ENCODE results near the gene APOM. TPM values are rescaled to one million over a fixed set of nuclear protein-coding genes. Genes with fewer than 3 reads are reported as not detected.

Gene APOM
- total RNA-seq, 1 experiment from 2014 or later, result 5.0 TPM

GRCh38 chr6:31658158-31658688 is 2.5 kb downstream of the APOM start:
- peaks cover 39% of the 10 kb centered on the region for H3K4me1 Mint-ChIP-seq (ENCODE audit: insufficient read depth, unreplicated experiment)
- POLR2A ChIA-PET, result interaction anchor here (0.6 to 1.1 kb wide), 5 partner anchors 45 to 1655 kb away, joined by 3 to 6 read pairs (median 3); partner anchors contain the start of genes ABHD16A, HSPA1A and HSPA1L
- peaks cover 46% of the 10 kb centered on the region for H3K36me3 Mint-ChIP-seq (ENCODE audit: insufficient read depth, unreplicated experiment)
- no peak for TF ChIP-seq CTCF (IDR thresholded peaks at IDR 0.05; ENCODE audit: unreplicated experiment)
- H3K9me3 Mint-ChIP-seq (ENCODE audit: unreplicated experiment), result no peaks in the 10 kb centered on the region
- no peaks in the 10 kb centered on the region for H3K27me3 Mint-ChIP-seq (ENCODE audit: insufficient read depth, unreplicated experiment)
- peak overlapping the region; percentile 89 for H3K4me3 Mint-ChIP-seq (ENCODE audit: unreplicated experiment)
- CTCF ChIA-PET, result interaction anchor here (1.0 kb wide), 1 partner anchor 132 kb away, joined by 4 read pairs; no protein-coding TSS in a partner anchor
- intact Hi-C loops (cut with micrococcal nuclease), result no loop called here
- DNase-seq (ENCODE audit: unreplicated experiment), result no peak
- BruUV-seq (replicated peaks), result no TSS peak
- no peak overlapping the region for H3K27ac Mint-ChIP-seq (ENCODE audit: low read depth, unreplicated experiment)

- Mint-ChIP-seq H3K27me3 (ENCODE audit: insufficient read depth, unreplicated experiment) (no peaks in the 10 kb centered on the region), H3K36me3 (ENCODE audit: insufficient read depth, unreplicated experiment) (peaks cover 54% of the 10 kb centered on the region), H3K4me3 (ENCODE audit: unreplicated experiment) (peak overlapping the region; percentile 89), H3K9me3 (ENCODE audit: unreplicated experiment) (no peaks in the 10 kb centered on the region), H3K27ac (ENCODE audit: low read depth, unreplicated experiment) (no peak overlapping the region), H3K4me1 (ENCODE audit: insufficient read depth, unreplicated experiment) (peaks cover 48% of the 10 kb centered on the region)
- intact Hi-C loops (cut with micrococcal nuclease), result no loop called here
- no peak for TF ChIP-seq CTCF (IDR thresholded peaks at IDR 0.05; ENCODE audit: unreplicated experiment)
- no TSS peak for BruUV-seq (replicated peaks)
- DNase-seq (ENCODE audit: unreplicated experiment), result no peak
- ChIA-PET POLR2A (interaction anchor here (0.7 to 2.8 kb wide), 5 partner anchors 37 to 178 kb away, joined by 3 to 21 read pairs (median 8); partner anchors contain the start of genes DDX39B and PRRC2A), CTCF (interaction anchor here (1.0 kb wide), 1 partner anchor 113 kb away, joined by 4 read pairs; the partner anchor contains the start of gene ATP6V1G2)
These were observed 3.4 kb downstream of the APOM start for GRCh38 chr6:31658983-31659648.

GRCh38 chr6:31659649-31660380 is 4.1 kb downstream of the APOM start:
- ChIA-PET CTCF (interaction anchor here (0.9 to 1.1 kb wide), 3 partner anchors 43 to 113 kb away, joined by 3 to 4 read pairs (median 3); partner anchors contain the start of genes ABHD16A and ATP6V1G2), POLR2A (interaction anchor here (0.6 to 7.9 kb wide), 19 partner anchors 8 to 1312 kb away, joined by 3 to 263 read pairs (median 5); partner anchors contain the start of genes ABHD16A, APOM, ATP6V1G2 and BAG6)
- no peak for TF ChIP-seq CTCF (IDR thresholded peaks at IDR 0.05; ENCODE audit: unreplicated experiment)
- peaks cover 55% of the 10 kb centered on the region for H3K4me1 Mint-ChIP-seq (ENCODE audit: insufficient read depth, unreplicated experiment)
- intact Hi-C loops (cut with micrococcal nuclease), result loop anchor here (1.0 to 5.0 kb wide), 2 partner anchors 8 to 38 kb away; partner anchors contain the start of genes BAG6 and PRRC2A
- peak; percentile 32 for DNase-seq (ENCODE audit: unreplicated experiment)
- H3K27ac Mint-ChIP-seq (ENCODE audit: low read depth, unreplicated experiment), result peak overlapping the region; percentile 64
- TSS peak; percentile 23 for BruUV-seq (replicated peaks)
- H3K4me3 Mint-ChIP-seq (ENCODE audit: unreplicated experiment), result peak overlapping the region; percentile 89
- peaks cover 58% of the 10 kb centered on the region for H3K36me3 Mint-ChIP-seq (ENCODE audit: insufficient read depth, unreplicated experiment)
- H3K9me3 Mint-ChIP-seq (ENCODE audit: unreplicated experiment), result no peaks in the 10 kb centered on the region
- H3K27me3 Mint-ChIP-seq (ENCODE audit: insufficient read depth, unreplicated experiment), result no peaks in the 10 kb centered on the region
